NCI-H128 (cell line): ENCODE data around the gene HHAT.
"Not testable (repeated sequence)": the region's sequence is repeated elsewhere in the genome, so short reads cannot be mapped to it uniquely, and the experiment has no call there.

Experiments
- DNase-seq: peaks from one replicate; lab custom pipeline; 2025; ENCODE audit not compliant: unreplicated experiment; lab: John Stamatoyannopoulos, UW

Gene HHAT

DNA sequence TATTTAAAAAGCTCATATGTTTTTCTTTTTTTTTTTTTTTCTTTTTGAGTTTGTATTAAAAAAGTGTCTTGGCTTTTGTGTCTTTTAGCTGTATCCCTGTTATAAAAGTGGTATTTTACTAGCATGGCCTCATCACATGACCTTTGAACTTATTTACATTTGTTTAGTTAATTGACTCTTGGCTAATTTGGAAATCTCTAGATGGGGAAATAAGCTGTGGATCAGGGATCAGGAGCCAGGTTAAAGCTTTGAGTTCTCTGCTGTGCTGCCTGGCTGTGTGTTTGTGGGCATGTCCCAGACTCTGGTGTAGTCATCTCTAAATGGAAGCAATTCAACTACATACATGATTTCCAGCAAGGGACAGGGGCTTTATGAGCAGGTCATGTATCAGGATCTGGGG, 56.5 kb downstream of the HHAT start:
- no peak for DNase-seq

DNA sequence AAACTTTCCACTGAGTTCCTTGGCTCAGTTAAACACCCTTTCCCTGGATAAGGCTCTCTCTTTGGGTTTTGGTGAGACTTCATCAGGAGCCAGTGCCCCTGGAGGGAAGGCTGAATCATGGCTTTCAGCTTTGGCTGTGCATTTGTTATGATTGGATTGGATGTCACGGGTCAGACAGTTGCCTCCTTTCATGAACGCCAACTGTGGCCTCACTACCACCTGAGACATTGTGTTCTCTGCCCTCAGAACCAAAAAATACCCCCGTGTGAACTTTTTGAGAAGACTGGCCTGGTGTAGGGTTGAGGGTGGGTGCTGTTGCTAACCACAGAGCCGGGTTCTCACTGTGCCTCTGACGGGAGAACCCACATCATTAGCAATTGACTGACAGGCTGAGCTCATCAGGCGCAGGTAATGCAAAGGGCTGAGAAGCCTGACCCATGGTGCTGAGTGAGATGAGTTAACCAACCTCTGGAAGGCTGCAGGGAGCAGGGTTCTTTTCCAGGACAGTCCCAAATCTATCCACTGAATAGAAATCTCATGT, 65.6 kb downstream of the HHAT start:
- DNase-seq = no peak

DNA sequence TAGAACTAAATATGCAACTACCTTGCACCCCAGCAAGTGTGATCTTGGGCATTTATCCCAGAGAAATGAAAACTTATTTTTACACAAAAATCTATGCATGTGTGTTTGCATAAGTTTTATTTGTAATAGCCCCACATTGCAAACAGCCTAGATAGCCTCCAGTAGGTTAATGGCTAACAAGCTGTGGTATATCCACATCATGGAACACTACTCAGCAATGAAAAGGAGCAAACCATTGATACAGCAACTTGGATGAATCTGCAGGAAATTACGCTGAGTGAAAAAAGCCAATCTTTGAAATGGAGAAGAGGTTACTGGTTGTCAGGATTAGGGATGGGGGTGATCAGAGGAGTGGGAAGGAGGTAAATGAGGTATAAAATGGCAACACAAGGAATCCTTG, 67.8 kb downstream of the HHAT start:
- no peak for DNase-seq

DNA sequence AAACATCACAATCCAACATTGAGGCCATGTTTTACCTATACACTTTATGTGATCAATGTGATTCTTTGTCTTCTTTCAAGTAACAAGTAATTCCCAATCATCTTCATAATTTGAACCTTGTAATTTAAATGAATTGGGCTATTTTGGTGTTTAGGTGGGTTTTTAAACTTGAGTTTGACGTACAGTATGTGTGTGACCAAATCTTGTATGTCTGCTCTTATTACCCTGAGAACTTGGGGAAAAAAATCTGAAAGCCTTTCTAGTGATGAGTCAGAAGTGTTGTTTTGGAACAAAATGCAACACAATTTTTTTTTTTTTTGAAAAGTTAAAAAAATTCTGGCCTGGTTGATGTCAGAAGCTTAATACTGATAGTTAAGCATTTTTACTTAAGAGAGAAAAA, 68.5 kb downstream of the HHAT start:
- DNase-seq = no peak

DNA sequence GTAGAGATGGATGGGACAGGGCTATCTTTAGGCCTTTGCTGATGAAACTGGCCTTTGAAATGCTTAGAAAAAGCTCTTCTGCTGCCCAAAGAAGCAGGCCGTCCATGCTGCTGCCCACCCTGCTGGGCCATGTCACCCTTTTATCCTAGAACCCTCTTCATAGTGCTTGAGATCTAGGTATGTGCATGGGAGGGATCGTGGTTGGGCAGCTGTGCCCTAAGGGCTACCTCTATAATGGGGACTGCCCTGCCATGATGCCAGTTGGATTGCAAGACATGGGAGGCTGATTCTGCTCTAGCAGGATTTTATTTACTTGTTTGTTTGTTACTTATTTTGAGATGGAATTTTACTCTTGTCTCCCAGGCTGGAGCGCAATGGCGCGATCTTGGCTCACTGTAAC, 69.0 kb downstream of the HHAT start:
- no peak for DNase-seq

DNA sequence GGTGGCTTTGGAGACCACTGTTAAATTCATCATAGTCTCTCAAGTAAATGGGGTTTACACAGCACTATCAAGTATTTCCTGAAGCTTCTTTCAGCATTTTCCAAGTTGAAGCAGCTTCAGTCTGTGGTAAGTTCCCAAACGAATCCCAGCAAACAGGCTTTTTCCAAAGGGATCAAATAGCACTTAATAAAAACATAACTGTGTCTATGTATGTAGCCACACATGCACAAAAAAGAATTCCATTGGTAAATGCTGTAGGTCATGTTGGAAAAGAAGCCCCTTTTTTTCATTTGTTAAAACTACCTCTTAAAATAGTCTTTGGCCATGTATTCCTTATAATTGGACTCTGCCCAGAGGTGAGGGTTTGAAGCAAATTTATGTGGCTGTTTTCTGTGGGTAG, 69.8 kb downstream of the HHAT start:
- no peak for DNase-seq

DNA sequence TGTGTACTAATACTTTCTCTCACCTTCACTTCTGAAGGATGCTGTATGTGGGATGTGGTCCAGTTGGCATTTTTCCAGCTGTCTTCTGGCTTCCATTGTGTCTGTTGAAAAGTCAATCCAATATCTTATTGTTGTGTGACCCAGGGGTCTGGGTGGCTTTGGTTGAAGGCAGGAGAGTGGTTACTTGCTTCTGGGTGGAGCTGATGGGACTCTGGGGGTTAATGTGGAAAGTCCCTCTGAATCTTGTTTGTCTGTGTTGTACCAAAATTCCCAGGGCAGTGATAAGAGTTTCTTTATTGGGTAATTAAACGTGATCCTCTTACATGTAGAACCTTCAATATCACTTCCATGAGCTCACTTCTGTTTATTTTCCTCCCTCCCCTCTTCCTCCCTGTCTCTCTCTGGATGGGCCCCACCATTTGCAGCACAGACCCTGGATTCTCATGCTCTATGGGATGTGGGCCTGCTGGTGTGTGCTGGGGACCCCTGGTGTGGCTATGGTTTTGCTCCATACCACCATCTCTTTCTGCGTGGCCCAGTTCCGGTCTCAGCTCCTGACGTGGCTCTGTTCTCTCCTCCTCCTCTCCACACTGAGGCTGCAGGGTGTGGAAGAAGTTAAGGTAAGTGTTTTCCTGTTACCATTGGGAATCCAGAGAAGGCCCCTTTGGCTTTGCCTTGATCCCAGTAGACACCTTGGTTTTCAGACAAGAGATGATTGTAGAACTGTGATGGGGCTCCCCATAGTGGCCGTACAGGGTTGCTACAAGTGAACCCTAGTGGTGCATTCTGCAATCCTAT, 71.5 kb downstream of the HHAT start:
- DNase-seq = peak; percentile 24

DNA sequence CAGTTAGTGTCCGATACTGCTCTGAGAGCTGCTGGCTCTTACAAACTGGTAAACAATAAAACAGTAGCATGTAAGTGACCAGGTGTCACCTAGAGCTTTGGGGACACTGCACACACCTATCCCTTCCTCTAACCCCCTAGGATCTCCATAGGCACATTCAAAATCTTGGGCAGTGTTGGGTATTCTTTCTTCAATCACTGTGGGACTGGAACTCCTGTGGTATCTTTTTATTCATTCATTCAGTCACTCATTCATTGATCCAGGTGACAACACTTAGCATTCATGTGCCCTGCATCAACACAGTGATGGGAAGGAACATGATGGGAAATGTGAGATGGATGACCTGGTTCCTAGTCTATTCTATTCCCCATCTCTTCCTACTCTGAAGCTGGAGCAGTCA, 73.9 kb downstream of the HHAT start:
- no peak for DNase-seq

DNA sequence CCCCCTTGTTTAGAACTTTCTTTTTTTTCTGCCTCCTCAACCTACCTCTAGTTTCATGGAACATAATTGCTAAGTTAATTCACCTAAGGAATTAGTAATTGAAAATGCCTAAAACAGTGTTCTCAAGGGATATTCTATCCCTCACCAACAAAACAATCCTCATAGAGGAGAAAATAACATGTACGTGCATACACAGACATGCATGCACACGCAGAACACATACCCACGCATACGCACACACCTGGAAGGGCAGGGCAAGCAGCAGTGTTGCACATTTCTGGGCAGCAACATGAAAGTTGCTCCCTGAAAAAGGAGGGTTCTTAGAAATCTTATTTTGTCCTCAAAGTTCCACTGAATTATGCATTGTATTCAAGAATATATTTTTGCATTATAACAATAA, 76.6 kb downstream of the HHAT start:
- DNase-seq = no peak

DNA sequence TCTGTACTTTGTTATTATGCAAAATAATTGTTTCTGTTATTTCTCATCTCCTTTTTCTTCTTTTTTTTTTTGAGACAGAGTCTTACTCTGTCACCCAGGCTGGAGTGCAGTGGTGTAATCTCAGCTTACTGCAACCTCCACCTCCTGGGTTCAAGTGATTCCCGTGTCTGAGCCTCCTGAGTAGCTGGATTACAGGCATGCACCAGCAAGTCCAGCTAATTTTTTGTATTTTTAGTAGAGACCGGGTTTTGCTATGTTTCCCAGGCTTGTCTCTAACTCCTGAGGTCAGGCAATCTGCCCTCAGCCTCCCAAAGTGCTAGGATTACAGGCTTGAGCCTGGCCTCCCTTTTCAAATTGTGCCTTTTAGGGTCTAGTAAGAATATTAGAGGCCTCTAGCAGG, 77.6 kb downstream of the HHAT start:
- not testable (repeated sequence) for DNase-seq

DNA sequence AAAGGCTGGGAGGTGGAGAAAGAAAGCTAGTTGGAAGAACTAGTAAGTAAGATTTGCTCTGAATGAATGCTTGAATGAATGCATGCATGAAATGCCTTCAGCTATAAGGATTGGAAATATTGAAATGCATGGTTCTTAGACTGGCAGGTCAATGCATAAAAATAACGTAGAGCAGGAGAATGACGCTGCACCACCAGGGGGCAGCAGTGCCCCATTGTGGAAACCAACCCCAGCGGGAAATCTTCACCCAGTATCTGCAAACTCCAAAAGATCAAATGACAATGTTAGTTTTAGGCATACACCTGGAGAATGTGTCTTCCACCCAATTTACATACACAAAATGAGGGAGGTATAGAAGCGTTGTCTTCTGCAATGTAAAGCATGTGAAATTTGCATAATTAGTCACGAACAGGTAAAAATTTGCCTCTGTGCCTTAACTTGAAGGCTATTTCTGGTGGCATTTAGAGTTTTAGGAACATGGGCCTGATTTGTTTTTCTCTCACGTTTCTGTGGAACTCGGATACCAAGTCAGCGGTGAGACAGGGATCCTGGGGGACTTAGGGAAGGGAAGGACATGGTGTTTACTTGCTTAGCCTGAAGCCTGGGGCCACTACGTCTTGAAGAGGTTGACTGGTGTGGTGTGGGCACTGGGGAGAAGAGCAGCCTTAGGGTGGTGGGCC, 78.6 kb downstream of the HHAT start:
- peak; percentile 66 for DNase-seq

DNA sequence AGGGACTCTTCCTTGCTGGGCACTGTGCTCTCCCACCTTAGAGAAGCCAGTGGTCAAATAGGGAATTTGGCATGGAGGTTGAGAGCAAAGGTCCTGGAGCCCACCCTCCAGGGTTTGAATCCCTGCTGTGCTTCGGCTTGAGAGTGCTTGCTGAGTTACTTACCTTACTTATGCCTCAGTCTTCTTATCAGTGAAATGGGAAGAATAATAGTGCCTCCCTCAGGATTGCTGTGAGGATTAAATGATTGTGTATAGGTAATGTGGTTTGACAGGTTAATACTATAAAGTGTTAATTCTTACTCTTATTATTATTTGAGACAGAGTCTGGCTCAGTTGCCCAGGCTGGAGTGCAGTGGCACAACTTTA, 79.2 kb downstream of the HHAT start:
- DNase-seq = no peak

DNA sequence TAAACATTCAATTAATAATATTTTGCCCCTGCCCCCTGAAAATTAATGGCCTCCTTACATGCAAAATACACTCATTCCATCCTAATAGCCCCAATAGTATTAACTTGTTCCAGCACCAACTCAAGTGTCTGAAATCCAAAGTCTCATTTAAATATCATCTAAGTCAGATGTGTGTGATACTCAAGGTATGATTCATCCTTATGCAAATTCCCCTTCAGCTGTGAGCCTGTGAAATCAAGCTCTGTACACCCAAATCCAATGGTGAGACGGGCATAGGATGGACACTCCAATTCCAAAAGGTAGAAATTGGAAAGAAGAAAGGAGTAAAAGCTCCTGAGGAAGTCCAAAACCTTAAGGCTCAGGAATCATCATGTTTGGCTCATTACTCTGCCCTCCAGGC, 83.5 kb downstream of the HHAT start:
- DNase-seq = no peak

DNA sequence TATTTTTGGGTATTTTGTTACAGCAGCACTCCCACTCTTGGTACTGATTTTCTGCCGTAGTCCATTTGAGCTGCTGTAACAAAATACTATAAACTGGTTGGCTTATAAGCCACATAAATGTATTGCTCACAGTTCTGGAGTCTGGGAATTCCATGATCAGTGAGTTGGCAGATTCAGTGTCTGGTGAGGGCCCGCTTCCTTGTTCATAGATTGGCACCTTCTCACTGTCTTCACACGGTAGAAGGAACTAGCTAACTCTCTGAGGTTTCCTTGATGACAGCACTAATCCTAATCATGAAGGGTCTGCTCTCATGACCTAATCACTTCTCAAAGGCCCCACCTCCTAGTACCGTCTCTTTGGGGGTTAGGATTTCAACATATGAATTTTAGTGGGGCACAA, 85.2 kb downstream of the HHAT start:
- no peak for DNase-seq

DNA sequence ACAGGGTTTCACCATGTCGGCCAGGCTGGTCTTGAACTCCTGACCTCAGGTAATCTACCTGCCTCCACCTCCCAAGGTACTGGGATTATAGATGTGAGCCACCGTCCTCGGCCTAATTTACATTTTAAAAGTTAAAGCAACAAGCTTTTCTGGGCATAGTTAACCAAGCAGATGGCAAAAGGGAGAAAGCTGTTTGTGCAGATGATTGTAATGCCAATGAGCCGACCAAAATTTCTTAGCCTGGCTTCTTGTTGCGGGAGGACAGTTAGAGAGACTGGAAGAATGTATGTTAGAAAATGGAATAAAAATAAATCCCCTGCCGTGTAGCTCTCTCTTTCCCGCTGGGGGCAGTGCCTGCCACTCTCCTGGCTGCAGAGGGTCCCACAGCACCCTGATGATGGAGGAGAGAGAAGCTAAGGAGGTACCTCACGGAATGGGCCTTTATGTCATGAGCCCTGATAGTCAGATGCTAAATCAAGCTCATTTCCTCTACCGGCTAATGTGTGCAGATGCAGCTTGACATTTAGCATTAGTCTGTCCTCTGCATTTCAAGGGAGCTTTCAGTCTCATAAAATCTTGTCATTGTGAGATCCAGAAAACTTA, 87.2 kb downstream of the HHAT start:
- DNase-seq = no peak

DNA sequence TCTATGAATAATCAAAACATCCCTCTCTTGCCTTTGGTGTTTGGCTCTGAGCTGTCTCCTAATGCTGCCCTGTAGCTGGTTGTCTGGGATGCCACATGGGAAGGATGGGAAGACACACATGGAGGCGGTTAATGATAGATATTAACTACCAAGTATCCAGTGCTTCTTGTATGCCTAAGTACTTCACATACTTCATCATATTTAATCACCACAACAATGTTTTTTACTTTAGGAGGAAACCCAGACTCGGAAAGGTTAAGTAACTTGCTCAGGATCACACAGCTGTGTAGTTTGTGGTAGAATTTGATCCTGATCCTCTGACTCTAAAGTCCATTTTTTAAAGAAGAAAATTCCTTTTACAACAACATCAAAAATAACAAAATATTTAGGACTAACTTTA, 88.0 kb downstream of the HHAT start:
- DNase-seq = no peak

DNA sequence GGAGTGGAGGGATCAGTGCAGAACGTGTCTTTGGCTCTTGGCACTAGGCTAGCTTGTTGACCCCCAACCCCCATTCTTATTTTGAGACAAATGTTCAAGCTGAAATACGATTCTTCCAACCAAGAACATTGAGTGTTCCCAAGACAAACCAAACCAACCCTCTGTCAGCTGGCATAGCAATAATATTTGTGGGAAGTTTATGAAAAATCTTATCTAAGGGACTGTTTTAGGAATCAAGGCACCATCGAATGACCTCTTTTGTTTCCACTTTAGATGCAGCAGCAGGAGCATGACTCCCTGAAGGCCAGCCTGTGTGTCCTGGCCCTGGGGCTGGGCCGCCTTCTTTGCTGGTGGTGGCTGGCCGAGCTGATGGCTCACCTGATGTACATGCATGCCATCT, 89.2 kb downstream of the HHAT start:
- no peak for DNase-seq

DNA sequence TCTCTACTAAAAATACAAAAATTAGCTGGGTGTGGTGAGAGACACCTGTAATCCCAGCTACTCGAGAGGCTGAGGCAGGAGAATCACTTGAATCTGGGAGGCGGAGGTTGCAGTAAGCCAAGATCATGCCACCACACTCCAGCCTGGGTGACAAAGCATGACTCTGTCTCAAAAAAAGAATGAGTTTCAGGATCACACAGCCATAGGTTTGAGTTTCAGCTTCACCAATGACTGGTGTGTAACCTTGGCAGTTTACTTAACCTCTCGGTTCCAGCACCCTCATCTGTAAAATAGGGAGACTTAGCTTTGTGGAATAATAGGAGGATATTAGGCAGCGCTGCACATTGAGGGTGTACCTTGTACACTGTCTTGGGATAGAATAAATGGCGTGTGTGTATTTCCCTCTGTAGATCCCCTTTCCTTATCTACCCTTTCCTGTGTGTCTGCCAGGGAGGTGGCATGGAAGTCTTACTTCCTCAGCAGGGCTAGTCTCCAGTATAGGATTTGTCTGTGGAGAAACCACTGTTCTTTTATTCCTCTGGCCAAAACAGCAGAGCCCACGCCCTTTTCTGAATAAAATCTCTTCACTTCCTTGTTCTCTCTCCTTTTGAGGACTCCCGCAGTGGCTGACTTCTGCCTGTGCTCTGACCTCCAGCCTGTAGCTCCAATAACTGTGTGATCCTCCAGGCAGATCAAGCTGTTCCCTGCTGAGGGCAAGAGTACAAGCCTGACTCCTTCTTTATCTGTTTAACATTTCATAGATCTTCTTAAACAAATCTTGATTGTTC, 90.4 kb downstream of the HHAT start:
- no peak for DNase-seq

DNA sequence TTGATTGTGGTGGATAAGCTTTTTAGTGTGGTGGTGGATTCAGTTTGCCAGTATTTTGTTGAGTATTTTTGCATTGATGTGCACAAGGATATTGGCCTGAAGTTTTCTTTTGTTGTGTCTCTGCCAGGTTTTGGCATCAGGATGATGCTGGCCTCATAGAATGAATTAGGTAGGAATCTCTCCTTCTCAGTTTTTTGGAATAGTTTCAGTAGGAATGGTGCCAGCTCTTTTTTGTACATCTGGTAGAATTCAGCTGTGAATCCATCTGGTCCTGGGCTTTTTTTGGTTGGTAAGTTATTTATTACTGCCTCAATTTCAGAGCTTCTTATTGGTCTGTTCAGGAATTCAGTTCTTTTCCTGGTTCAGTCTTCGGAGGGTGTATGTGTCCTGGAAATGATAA, 98.0 kb downstream of the HHAT start:
- not testable (repeated sequence) for DNase-seq

DNA sequence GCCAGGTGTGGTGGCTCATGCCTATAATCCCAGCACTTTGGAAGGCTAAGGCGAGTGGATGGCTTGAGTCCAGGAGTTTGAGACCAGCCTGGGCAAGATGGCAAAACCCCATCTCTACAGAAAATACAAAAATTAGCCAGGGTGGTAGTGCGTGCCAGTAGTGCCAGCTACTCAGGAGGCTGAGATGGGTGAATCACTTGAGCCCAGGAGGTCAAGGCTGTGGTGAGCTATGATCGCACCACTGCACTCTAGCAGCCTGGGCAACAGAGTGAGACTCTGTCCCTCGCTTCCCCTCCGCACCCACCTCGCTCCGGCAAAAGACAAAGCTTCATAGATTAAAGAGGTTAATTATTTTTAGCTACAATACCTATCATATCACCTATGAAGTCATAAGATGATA, 100.0 kb downstream of the HHAT start:
- no peak for DNase-seq

DNA sequence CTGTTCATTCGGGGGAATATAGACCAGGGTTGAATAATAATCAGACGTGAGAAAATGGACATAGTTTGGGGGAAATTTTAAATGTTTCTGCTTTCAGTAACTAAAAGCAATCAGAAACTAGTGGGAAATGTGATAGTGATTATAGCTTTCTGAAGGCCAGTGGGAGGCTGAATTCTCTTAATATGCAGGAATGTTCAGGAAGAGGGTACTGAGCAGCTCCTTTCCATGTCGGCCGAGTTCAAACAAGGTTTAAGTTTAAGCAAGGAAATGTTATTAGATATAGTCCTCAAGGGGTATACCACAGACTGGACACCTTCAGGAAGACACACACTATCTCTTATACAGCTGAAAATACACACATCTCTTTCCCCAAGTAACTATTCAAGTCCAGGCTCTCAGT, 105.5 kb downstream of the HHAT start:
- DNase-seq = no peak
